H9 (cell line): Measurements from ENCODE around the gene NKD1. TPM values are rescaled to one million over a fixed set of nuclear protein-coding genes. Genes with fewer than 3 reads are reported as not detected.

Experiments
- DNase-seq: peaks from one replicate; pipeline ENCODE4 v3.0.0-alpha.2; 2017
- H2AFZ ChIP-seq: one replicate; pipeline ENCODE4 v1.6.1; 2013; ENCODE audit warnings: mild to moderate bottlenecking, low read length, control low read depth, moderate library complexity
- H2AK5ac ChIP-seq: 2 replicates; pipeline ENCODE4 v1.6.1; 2013; ENCODE audit warnings: low read length, control low read depth, mixed read lengths; ENCODE audit not compliant: insufficient read length
- H2BK120ac ChIP-seq: one replicate; pipeline ENCODE4 v1.6.1; 2013; ENCODE audit warnings: low read depth, mild to moderate bottlenecking, low read length, control low read depth, inconsistent platforms; ENCODE audit not compliant: poor library complexity, severe bottlenecking
- H2BK12ac ChIP-seq: 2 replicates; pipeline ENCODE4 v1.6.1; 2013; ENCODE audit warnings: low read length, control low read depth, mixed read lengths, low read depth; ENCODE audit not compliant: insufficient read length
- H2BK15ac ChIP-seq: 2 replicates; pipeline ENCODE4 v1.6.1; 2013; ENCODE audit warnings: low read depth, low read length, control low read depth
- H2BK20ac ChIP-seq: one replicate; pipeline ENCODE4 v1.6.1; 2013; ENCODE audit warnings: low read depth, mild to moderate bottlenecking, low read length, control low read depth, inconsistent platforms; ENCODE audit not compliant: poor library complexity, severe bottlenecking
- H2BK5ac ChIP-seq: 2 replicates; pipeline ENCODE4 v1.6.1; 2013; ENCODE audit warnings: low read length, control low read depth, mixed read lengths; ENCODE audit not compliant: insufficient read length
- H3K14ac ChIP-seq: 2 replicates; pipeline ENCODE4 v1.6.1; 2013; ENCODE audit warnings: low read length, control low read depth; ENCODE audit not compliant: insufficient read depth
- H3K18ac ChIP-seq: 2 replicates; pipeline ENCODE4 v1.6.1; 2013; ENCODE audit warnings: low read depth, mild to moderate bottlenecking, mixed read lengths, low read length, control low read depth; ENCODE audit not compliant: insufficient read length
- H3K23ac ChIP-seq: 2 replicates; pipeline ENCODE4 v1.6.1; 2013; ENCODE audit warnings: low read length, control low read depth, mixed read lengths, low read depth; ENCODE audit not compliant: insufficient read length
- H3K23me2 ChIP-seq: 2 replicates; pipeline ENCODE4 v1.6.1; 2013; ENCODE audit warnings: low read depth, mild to moderate bottlenecking, mixed read lengths, low read length, control low read depth; ENCODE audit not compliant: insufficient read length, poor library complexity, severe bottlenecking
- H3K27ac ChIP-seq: 2 replicates; pipeline ENCODE4 v1.5.1; 2013; ENCODE audit warnings: low read length, control low read depth, mixed read lengths, low read depth; ENCODE audit not compliant: insufficient read length
- H3K27me3 ChIP-seq: 2 replicates; pipeline ENCODE4 v1.6.1; 2013; ENCODE audit warnings: low read length, control low read depth, inconsistent platforms; ENCODE audit not compliant: insufficient read depth
- H3K4ac ChIP-seq: 2 replicates; pipeline ENCODE4 v1.6.1; 2013; ENCODE audit warnings: low read depth, mild to moderate bottlenecking, control low read depth, inconsistent platforms, low read length, moderate library complexity
- H3K4me1 ChIP-seq: 2 replicates; pipeline ENCODE4 v1.6.1; 2013; ENCODE audit warnings: low read length, control low read depth, inconsistent platforms; ENCODE audit not compliant: insufficient read depth
- H3K4me2 ChIP-seq: 2 replicates; pipeline ENCODE4 v1.6.1; 2013; ENCODE audit warnings: low read length, control low read depth, mixed read lengths; ENCODE audit not compliant: insufficient read length, insufficient read depth
- H3K56ac ChIP-seq: 2 replicates; pipeline ENCODE4 v1.6.1; 2013; ENCODE audit warnings: low read depth, mild to moderate bottlenecking, mixed read lengths, low read length, control low read depth; ENCODE audit not compliant: insufficient read length
- H3K79me1 ChIP-seq: 2 replicates; pipeline ENCODE4 v1.6.1; 2013; ENCODE audit warnings: low read depth, mild to moderate bottlenecking, moderate library complexity, low read length, control low read depth, inconsistent platforms; ENCODE audit not compliant: insufficient read depth, poor library complexity, severe bottlenecking
- H3K79me2 ChIP-seq: 2 replicates; pipeline ENCODE4 v1.6.1; 2013; ENCODE audit warnings: low read length, control low read depth, inconsistent platforms; ENCODE audit not compliant: insufficient read depth
- H3K9ac ChIP-seq: 2 replicates; pipeline ENCODE4 v1.6.1; 2013; ENCODE audit warnings: low read length, control low read depth, mixed read lengths; ENCODE audit not compliant: insufficient read length; ENCODE audit errors: extremely low read depth
- H3K9me3 ChIP-seq: one replicate; pipeline ENCODE4 v1.6.1; 2013; ENCODE audit warnings: low read depth, low read length, inconsistent platforms; ENCODE audit not compliant: control insufficient read depth
- H3T11ph ChIP-seq: one replicate; pipeline ENCODE4 v1.6.1; 2013; ENCODE audit warnings: mild to moderate bottlenecking, low read length, control low read depth, inconsistent platforms
- H4K20me1 ChIP-seq: one replicate; pipeline ENCODE4 v1.6.1; 2013; ENCODE audit not compliant: control insufficient read depth, insufficient read length, insufficient read depth
- H4K5ac ChIP-seq: 2 replicates; pipeline ENCODE4 v1.6.1; 2013; ENCODE audit warnings: low read depth, mild to moderate bottlenecking, mixed read lengths, low read length, control low read depth; ENCODE audit not compliant: insufficient read length
- H4K8ac ChIP-seq: replicated peaks from 2 replicates; pipeline ENCODE4 v1.6.1; 2013; ENCODE audit warnings: low read length, control low read depth, mixed read lengths, low read depth; ENCODE audit not compliant: insufficient read length
- H4K91ac ChIP-seq: 2 replicates; pipeline ENCODE4 v1.6.1; 2013; ENCODE audit warnings: low read depth, mild to moderate bottlenecking, moderate library complexity, mixed read lengths, low read length, control low read depth; ENCODE audit not compliant: insufficient read length
- H3K27ac Mint-ChIP-seq, 3 experiments: 2 replicates in 2 of 3; 3 replicates in 1 of 3; pipeline ENCODE4 v1.8.0; 2020 to 2021; ENCODE audit warnings: mixed read lengths in 3 of 3, mild to moderate bottlenecking in 1 of 3, moderate library complexity in 1 of 3
- H3K27me3 Mint-ChIP-seq: 2 replicates; pipeline ENCODE4 v1.8.0; 2021; ENCODE audit warnings: low read depth, mild to moderate bottlenecking, moderate library complexity, mixed read lengths
- H3K36me3 Mint-ChIP-seq, 3 experiments: 2 replicates in 2 of 3; 3 replicates in 1 of 3; pipeline ENCODE4 v1.8.0; 2020 to 2021; ENCODE audit warnings: low read depth in 3 of 3, mixed read lengths in 3 of 3; ENCODE audit not compliant: insufficient read depth in 1 of 3
- H3K4me1 Mint-ChIP-seq, 2 experiments: 2 replicates each; pipeline ENCODE4 v1.8.0; 2020; ENCODE audit warnings: mixed read lengths in 2 of 2
- H3K4me3 Mint-ChIP-seq, 2 experiments: 2 replicates in 1 of 2; 3 replicates in 1 of 2; pipeline ENCODE4 v1.8.0; 2020 to 2021; ENCODE audit warnings: mild to moderate bottlenecking in 2 of 2, mixed read lengths in 2 of 2, moderate library complexity in 1 of 2
- H3K9me3 Mint-ChIP-seq, 2 experiments: 2 replicates in 1 of 2; 3 replicates in 1 of 2; pipeline ENCODE4 v1.8.0; 2020; ENCODE audit warnings: mild to moderate bottlenecking in 2 of 2, mixed read lengths in 2 of 2, moderate library complexity in 1 of 2
- CTCF ChIP-seq: fragments of 200-600 bp; sonication (generic); conservative IDR thresholded peaks from 3 replicates; pipeline ENCODE4 v1.8.0; 2021; ENCODE audit warnings: antibody characterized with exemption, mild to moderate bottlenecking
- WGBS: extraction: QIAGEN DNeasy Blood & Tissue Kit; methylation state at CpG from one replicate; pipeline ENCODE4 v1.1.7; 2013; ENCODE audit warnings: missing lambda C conversion rate, low lambda C conversion rate, mixed read lengths; ENCODE audit not compliant: insufficient read length; ENCODE audit errors: extremely low coverage; 5-methylcytosine and 5-hydroxymethylcytosine counted together
- total RNA-seq: library from RNA; stranded (reverse); gene quantifications from 2 replicates; pipeline ENCODE4 v1.2.1, GENCODE V29; 2021

Gene NKD1
- total RNA-seq, 1 experiment from 2014 or later = 1.9 TPM

GRCh38 chr16:50684823-50685461, 136.7 kb downstream of the NKD1 start:
- no peak for DNase-seq
- Histone ChIP-seq H3K23me2 (no peaks in the 10 kb centered on the region), H2AK5ac (no peak overlapping the region), H3K9ac (no peak overlapping the region), H2BK5ac (no peak overlapping the region), H4K5ac (no peak overlapping the region), H3K4ac (no peak overlapping the region), H3K79me1 (no peaks in the 10 kb centered on the region), H3K4me2 (no peak overlapping the region), H4K8ac (no peak overlapping the region), H2BK15ac (no peak overlapping the region), H2BK12ac (no peak overlapping the region), H3K56ac (no peak overlapping the region), H3K27ac (no peak overlapping the region), H3K79me2 (no peaks in the 10 kb centered on the region), H2BK20ac (no peak overlapping the region), H4K20me1 (no peaks in the 10 kb centered on the region), H4K91ac (no peak overlapping the region), H3K4me1 (no peaks in the 10 kb centered on the region), H3K9me3 (no peaks in the 10 kb centered on the region), H3K23ac (no peak overlapping the region), H3T11ph (no peak overlapping the region), H3K27me3 (no peaks in the 10 kb centered on the region), H2AFZ (no peak overlapping the region), H3K18ac (no peak overlapping the region), H2BK120ac (no peak overlapping the region), H3K14ac (no peak overlapping the region)
- no peak overlapping the region for H3K4me3 Mint-ChIP-seq
- WGBS = no CpG with 5 or more reads among the region's 11 CpGs
- H3K36me3 Mint-ChIP-seq = no peaks in the 10 kb centered on the region
- H3K27ac Mint-ChIP-seq = no peak overlapping the region
- no peak for TF ChIP-seq CTCF
- H3K9me3 Mint-ChIP-seq = no peaks in the 10 kb centered on the region
- peaks cover 0 to 3% of the 10 kb centered on the region in 2 experiments; a peak in 1 of 4 replicates for H3K4me1 Mint-ChIP-seq
- H3K27me3 Mint-ChIP-seq = peaks cover 5% of the 10 kb centered on the region
